Epithelial cell of esophagus (primary cell): Measurements from ENCODE around the gene NEAT1.
A peak's percentile ranks its signal among the peaks of the same experiment; 100 is the strongest.

Experiments
- DNase-seq: peaks from one replicate; pipeline ENCODE4 v3.0.0; 2010; ENCODE audit warnings: low read depth
- H3K4me3 ChIP-seq: 2 replicates; pipeline ENCODE4 v1.5.1; 2011; ENCODE audit warnings: mild to moderate bottlenecking, low read length, control low read depth
- TF ChIP-seq, protein P1 (sequence below): IDR thresholded peaks from 2 replicates; pipeline ENCODE4 v1.5.1; 2011; ENCODE audit warnings: low read depth, mild to moderate bottlenecking, low read length, control low read depth, inconsistent platforms; ENCODE audit not compliant: insufficient read depth; ENCODE audit errors: missing control alignments

The NEAT1 gene

DNA sequence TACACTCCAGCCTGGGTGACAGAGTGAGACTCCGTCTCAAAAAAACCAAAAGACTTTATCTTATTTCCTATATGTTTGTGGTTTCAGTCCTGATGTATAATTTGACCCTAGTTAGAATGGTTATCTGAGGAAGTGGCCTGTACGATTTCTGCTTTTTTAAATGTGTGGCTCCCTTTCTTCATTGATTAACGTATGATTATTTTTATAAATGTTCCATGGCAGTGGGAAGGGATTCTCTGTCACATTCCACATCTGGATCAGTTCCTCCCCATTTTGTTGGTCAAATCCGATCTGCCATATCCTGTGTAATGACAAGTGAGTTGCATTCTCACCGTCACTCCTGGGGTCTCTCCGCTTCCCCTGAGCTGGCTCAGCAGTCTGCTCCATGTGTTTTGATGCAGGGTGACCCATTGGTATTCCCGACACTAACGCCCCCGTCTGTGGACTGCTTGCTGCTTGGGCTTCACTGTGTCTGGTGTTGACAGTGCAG is 20.3 kb downstream of the NEAT1 start:
- TF ChIP-seq, protein P1, sequence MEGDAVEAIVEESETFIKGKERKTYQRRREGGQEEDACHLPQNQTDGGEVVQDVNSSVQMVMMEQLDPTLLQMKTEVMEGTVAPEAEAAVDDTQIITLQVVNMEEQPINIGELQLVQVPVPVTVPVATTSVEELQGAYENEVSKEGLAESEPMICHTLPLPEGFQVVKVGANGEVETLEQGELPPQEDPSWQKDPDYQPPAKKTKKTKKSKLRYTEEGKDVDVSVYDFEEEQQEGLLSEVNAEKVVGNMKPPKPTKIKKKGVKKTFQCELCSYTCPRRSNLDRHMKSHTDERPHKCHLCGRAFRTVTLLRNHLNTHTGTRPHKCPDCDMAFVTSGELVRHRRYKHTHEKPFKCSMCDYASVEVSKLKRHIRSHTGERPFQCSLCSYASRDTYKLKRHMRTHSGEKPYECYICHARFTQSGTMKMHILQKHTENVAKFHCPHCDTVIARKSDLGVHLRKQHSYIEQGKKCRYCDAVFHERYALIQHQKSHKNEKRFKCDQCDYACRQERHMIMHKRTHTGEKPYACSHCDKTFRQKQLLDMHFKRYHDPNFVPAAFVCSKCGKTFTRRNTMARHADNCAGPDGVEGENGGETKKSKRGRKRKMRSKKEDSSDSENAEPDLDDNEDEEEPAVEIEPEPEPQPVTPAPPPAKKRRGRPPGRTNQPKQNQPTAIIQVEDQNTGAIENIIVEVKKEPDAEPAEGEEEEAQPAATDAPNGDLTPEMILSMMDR = no peak
- DNase-seq = peak; percentile 39
- no peak overlapping the region for H3K4me3 ChIP-seq

- no peak overlapping the region for H3K4me3 ChIP-seq
- TF ChIP-seq, protein P1 = no peak
- DNase-seq = peak; percentile 52
These were observed 21.9 kb downstream of the NEAT1 start for GRCh38 chr11:65444314-65445051.

DNA sequence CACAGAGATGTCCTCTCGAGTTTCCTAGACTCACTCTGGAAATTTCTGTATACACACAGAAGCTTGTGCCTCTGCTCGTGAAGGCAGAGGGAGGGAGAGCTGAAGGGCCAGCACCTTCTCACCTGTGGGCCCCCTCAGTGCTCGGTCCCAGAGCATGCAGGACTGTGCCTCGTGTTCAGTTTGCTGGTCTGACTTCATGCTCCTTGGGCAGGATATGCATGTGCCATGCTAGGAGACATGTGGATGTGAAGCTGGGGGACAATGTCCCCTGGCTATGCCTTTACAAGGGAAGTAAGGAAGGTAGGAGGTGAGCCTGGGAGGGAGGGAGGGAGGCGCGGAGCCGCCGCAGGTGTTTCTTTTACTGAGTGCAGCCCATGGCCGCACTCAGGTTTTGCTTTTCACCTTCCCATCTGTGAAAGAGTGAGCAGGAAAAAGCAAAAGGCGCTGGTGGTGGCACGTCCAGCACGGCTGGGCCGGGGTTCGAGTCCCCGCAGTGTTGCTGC is 22.6 kb downstream of the NEAT1 start:
- H3K4me3 ChIP-seq = no peak overlapping the region
- DNase-seq = peak; percentile 66
- TF ChIP-seq, protein P1 = no peak

GRCh38 chr11:65445604-65446445 is 23.2 kb downstream of the NEAT1 start:
- H3K4me3 ChIP-seq = no peak overlapping the region
- peak; percentile 67 for DNase-seq
- TF ChIP-seq, protein P1 = no peak

DNA sequence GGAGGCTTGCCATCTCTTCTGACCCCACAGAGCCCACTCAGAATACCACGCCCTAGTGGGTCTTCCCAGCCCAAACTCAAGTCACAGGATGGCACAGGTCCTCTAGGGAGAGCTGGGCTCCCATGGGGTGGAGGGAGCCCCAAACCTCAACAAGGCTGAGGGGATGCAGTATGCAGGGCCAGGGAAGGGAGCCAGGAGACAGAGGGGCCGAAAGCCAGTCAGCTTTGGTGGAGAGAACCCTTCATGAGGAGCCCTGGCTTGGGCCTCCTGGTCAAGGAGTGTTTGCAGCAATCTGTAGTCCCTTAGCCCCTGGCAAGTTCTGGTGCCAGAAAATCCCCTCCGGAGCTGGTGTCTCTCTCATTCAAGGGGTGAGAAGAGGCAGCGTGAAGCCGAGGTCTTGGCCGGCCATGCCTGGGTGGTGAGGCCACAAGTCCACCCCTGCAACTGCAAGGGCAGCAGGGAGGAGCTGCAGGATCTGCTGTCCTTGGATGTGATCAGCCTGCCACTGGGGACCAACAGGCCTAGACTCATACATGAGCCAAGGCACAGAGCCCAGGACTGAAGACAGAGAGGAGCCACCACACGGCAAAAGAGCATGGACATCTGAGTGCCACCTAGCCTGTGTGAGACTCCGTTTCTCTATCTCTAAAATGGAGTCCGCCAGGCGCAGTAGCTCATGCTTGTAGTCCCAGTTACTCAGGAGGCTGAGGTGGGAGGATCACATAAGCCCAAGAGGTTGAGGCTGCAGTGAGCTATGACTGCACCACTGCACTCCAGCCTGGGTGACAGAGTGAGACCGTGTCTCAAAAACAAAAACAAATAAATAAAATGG is 24.1 kb downstream of the NEAT1 start:
- TF ChIP-seq, protein P1 = no peak
- DNase-seq = no peak
- H3K4me3 ChIP-seq = no peak overlapping the region

DNA sequence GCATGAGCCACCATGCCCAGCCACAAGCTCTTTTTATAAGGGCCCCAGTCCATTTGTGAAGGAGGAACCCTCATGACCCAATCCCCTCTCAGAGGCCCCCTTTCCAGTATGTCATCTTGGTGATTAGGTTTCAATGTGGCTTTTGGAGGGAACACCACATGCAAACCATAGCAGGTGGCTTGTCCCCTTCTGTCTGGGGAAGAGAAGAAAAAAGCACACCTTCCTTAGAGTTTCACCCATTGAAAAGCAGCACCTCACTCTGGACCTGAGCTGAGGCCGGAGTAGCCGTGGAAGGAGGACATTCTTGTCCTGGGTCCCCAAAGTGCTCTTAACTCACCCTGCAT is 25.4 kb downstream of the NEAT1 start:
- no peak for DNase-seq
- TF ChIP-seq, protein P1 = no peak
- no peak overlapping the region for H3K4me3 ChIP-seq
